ENCODE data around the gene GINS2. TPM values are rescaled to one million over a fixed set of nuclear protein-coding genes. Genes with fewer than 3 reads are reported as not detected.

Gene GINS2
- total RNA-seq, 1 experiment from 2014 or later: 20.2 TPM

- Histone ChIP-seq H3K4me1 (replicated peaks; ENCODE audit: insufficient read depth) (peaks cover 8% of the 10 kb centered on the region; the same call in 1 of the 2 replicates), H3K4me3 (no peak overlapping the region), H3K9me2 (ENCODE audit: insufficient read depth) (no peaks in the 10 kb centered on the region), H3F3A (ENCODE audit: insufficient read depth, low read depth) (peaks cover 12% of the 10 kb centered on the region; the same call in 1 of the 2 replicates), H3K4me2 (no peak overlapping the region), H4K20me1 (ENCODE audit: insufficient read depth) (peaks cover 8% of the 10 kb centered on the region), H3K27me3 (ENCODE audit: insufficient read depth, low read depth) (no peaks in the 10 kb centered on the region), H3K79me2 (ENCODE audit: low read depth) (no peaks in the 10 kb centered on the region), H3K9me3 (ENCODE audit: insufficient read depth, low read depth) (peaks cover 4% of the 10 kb centered on the region; the same call in 1 of the 2 replicates), H3K36me3 (ENCODE audit: low read depth) (no peaks in the 10 kb centered on the region), H2AFZ (no peak overlapping the region), H3K27ac (no peak overlapping the region)
- ChIA-PET POLR2A (ENCODE audit: unreplicated experiment) (interaction anchor here (0.6 to 0.9 kb wide), 2 partner anchors 29 to 286 kb away, joined by 3 to 6 read pairs; no protein-coding TSS in a partner anchor), CTCF (interaction anchor here (0.5 to 0.7 kb wide), 2 partner anchors 25 to 101 kb away, joined by 6 to 10 read pairs; no protein-coding TSS in a partner anchor)
- no peak for TF ChIP-seq EZH2 (IDR thresholded peaks at IDR 0.05; ENCODE audit: low read depth)
- TF ChIP-seq CTCF (conservative IDR thresholded peaks at IDR 0.05): no peak
- no peak for DNase-seq
- intact Hi-C loops (cut with micrococcal nuclease; ENCODE audit: unreplicated experiment): no loop called here
- BruUV-seq (replicated peaks): no TSS peak
These were observed 26.6 kb upstream of the GINS2 start for GRCh38 chr16:85715169-85716021.

GRCh38 chr16:85712801-85713200 is 24.0 kb upstream of the GINS2 start:
- peaks cover 3% of the 10 kb centered on the region; the same call in 1 of the 2 replicates for H4K20me1 ChIP-seq (ENCODE audit: insufficient read depth)
- ChIA-PET POLR2A (ENCODE audit: unreplicated experiment) (no interaction called here), CTCF (no interaction called here)
- H3F3A ChIP-seq (ENCODE audit: insufficient read depth, low read depth): no peaks in the 10 kb centered on the region
- no peak overlapping the region for H2AFZ ChIP-seq
- no peak for DNase-seq
- H3K4me2 ChIP-seq: no peak overlapping the region
- H3K9me3 ChIP-seq (ENCODE audit: insufficient read depth, low read depth): peaks cover 4% of the 10 kb centered on the region; the same call in 1 of the 2 replicates
- H3K36me3 ChIP-seq (ENCODE audit: low read depth): no peaks in the 10 kb centered on the region
- H3K9me2 ChIP-seq (ENCODE audit: insufficient read depth): no peaks in the 10 kb centered on the region
- no peaks in the 10 kb centered on the region for H3K4me1 ChIP-seq (replicated peaks; ENCODE audit: insufficient read depth)
- no peak overlapping the region for H3K27ac ChIP-seq
- H3K27me3 ChIP-seq (ENCODE audit: insufficient read depth, low read depth): no peaks in the 10 kb centered on the region
- intact Hi-C loops (cut with micrococcal nuclease; ENCODE audit: unreplicated experiment): no loop called here
- no peak for TF ChIP-seq CTCF (conservative IDR thresholded peaks at IDR 0.05)
- TF ChIP-seq EZH2 (IDR thresholded peaks at IDR 0.05; ENCODE audit: low read depth): no peak
- no peak overlapping the region for H3K4me3 ChIP-seq
- no TSS peak for BruUV-seq (replicated peaks)
- no peaks in the 10 kb centered on the region for H3K79me2 ChIP-seq (ENCODE audit: low read depth)

GRCh38 chr16:85711982-85712587 is 23.3 kb upstream of the GINS2 start:
- Histone ChIP-seq H3K79me2 (ENCODE audit: low read depth) (no peaks in the 10 kb centered on the region), H3K27ac (no peak overlapping the region), H3F3A (ENCODE audit: insufficient read depth, low read depth) (no peaks in the 10 kb centered on the region), H3K4me3 (no peak overlapping the region), H3K4me2 (no peak overlapping the region), H2AFZ (no peak overlapping the region), H3K9me3 (ENCODE audit: insufficient read depth, low read depth) (peaks cover 4% of the 10 kb centered on the region; the same call in 1 of the 2 replicates), H3K4me1 (replicated peaks; ENCODE audit: insufficient read depth) (no peaks in the 10 kb centered on the region), H3K27me3 (ENCODE audit: insufficient read depth, low read depth) (no peaks in the 10 kb centered on the region), H4K20me1 (ENCODE audit: insufficient read depth) (no peaks in the 10 kb centered on the region), H3K36me3 (ENCODE audit: low read depth) (no peaks in the 10 kb centered on the region; the same call in 1 of the 2 replicates), H3K9me2 (ENCODE audit: insufficient read depth) (no peaks in the 10 kb centered on the region)
- ChIA-PET POLR2A (ENCODE audit: unreplicated experiment) (interaction anchor here (0.6 kb wide), 1 partner anchor 58 kb away, joined by 6 read pairs; no protein-coding TSS in a partner anchor), CTCF (no interaction called here)
- intact Hi-C loops (cut with micrococcal nuclease; ENCODE audit: unreplicated experiment): no loop called here
- no TSS peak for BruUV-seq (replicated peaks)
- no peak for TF ChIP-seq EZH2 (IDR thresholded peaks at IDR 0.05; ENCODE audit: low read depth)
- TF ChIP-seq CTCF (conservative IDR thresholded peaks at IDR 0.05): no peak
- DNase-seq: no peak
